B cell (primary cell): ENCODE data around the gene SENP8.

ENCODE experiments used
- CTCF ChIP-seq: fragments of 200-600 bp; IDR thresholded peaks from one replicate; pipeline ENCODE4 v1.8.0; 2022; ENCODE audit warnings: antibody characterized with exemption, mild to moderate bottlenecking
- EZH2 ChIP-seq: IDR thresholded peaks from 2 replicates; pipeline ENCODE4 v1.6.1; 2012; ENCODE audit warnings: borderline replicate concordance, low read depth, mild to moderate bottlenecking, moderate library complexity, low read length; ENCODE audit not compliant: insufficient read depth, poor library complexity, severe bottlenecking

- TF ChIP-seq CTCF: no peak
- TF ChIP-seq EZH2: no peak
These were observed 38.7 kb downstream of the SENP8 start for GRCh38 chr15:72156928-72157327.
